ENCODE data around the gene UBQLN1.

UBQLN1 gene

GRCh38 chr9:83688921-83689320 lies 18.8 kb downstream of the UBQLN1 start:
- TF ChIP-seq CTCF (IDR thresholded peaks at IDR 0.05; ENCODE audit: borderline replicate concordance, insufficient read depth, low read depth, low read length), result no peak
- no peak overlapping the region for H3K4me3 ChIP-seq (ENCODE audit: low read depth, low read length)

GRCh38 chr9:83681490-83681889 lies 26.3 kb downstream of the UBQLN1 start:
- no peak overlapping the region for H3K4me3 ChIP-seq (ENCODE audit: low read depth, low read length)
- TF ChIP-seq CTCF (IDR thresholded peaks at IDR 0.05; ENCODE audit: borderline replicate concordance, insufficient read depth, low read depth, low read length), result no peak

GRCh38 chr9:83680233-83680632 lies 27.5 kb downstream of the UBQLN1 start:
- no peak for TF ChIP-seq CTCF (IDR thresholded peaks at IDR 0.05; ENCODE audit: borderline replicate concordance, insufficient read depth, low read depth, low read length)
- no peak overlapping the region for H3K4me3 ChIP-seq (ENCODE audit: low read depth, low read length)

GRCh38 chr9:83677596-83677995 lies 30.2 kb downstream of the UBQLN1 start:
- H3K4me3 ChIP-seq (ENCODE audit: low read depth, low read length), result no peak overlapping the region
- TF ChIP-seq CTCF (IDR thresholded peaks at IDR 0.05; ENCODE audit: borderline replicate concordance, insufficient read depth, low read depth, low read length), result no peak

GRCh38 chr9:83675466-83675865 lies 32.3 kb downstream of the UBQLN1 start:
- no peak for TF ChIP-seq CTCF (IDR thresholded peaks at IDR 0.05; ENCODE audit: borderline replicate concordance, insufficient read depth, low read depth, low read length)

GRCh38 chr9:83671451-83671850 lies 36.3 kb downstream of the UBQLN1 start:
- H3K4me3 ChIP-seq (ENCODE audit: low read depth, low read length), result no peak overlapping the region
- TF ChIP-seq CTCF (IDR thresholded peaks at IDR 0.05; ENCODE audit: borderline replicate concordance, insufficient read depth, low read depth, low read length), result no peak

More at GRCh38 chr9:83675466-83675865, 32.3 kb downstream of the UBQLN1 start:
- H3K4me3 ChIP-seq (ENCODE audit: low read depth, low read length), result no peak overlapping the region

GRCh38 chr9:83670381-83670780 lies 37.4 kb downstream of the UBQLN1 start:
- H3K4me3 ChIP-seq (ENCODE audit: low read depth, low read length), result no peak overlapping the region
- no peak for TF ChIP-seq CTCF (IDR thresholded peaks at IDR 0.05; ENCODE audit: borderline replicate concordance, insufficient read depth, low read depth, low read length)

Data from GM12875 (cell line).